ENCODE results near the gene SLC27A2. TPM values are rescaled to one million over a fixed set of nuclear protein-coding genes. Genes with fewer than 3 reads are reported as not detected.

SLC27A2 gene
- total RNA-seq, 1 experiment from 2014 or later: 8.1 TPM

GRCh38 chr15:50141856-50142255 is 40.1 kb upstream of the SLC27A2 start:
- BruUV-seq (replicated peaks): no TSS peak
- Histone ChIP-seq H3K9me2 (replicated peaks; ENCODE audit: low read length) (no peaks in the 10 kb centered on the region), H3K27me3 (ENCODE audit: low read length) (no peaks in the 10 kb centered on the region), H2AFZ (ENCODE audit: low read length) (no peak overlapping the region), H3K36me3 (ENCODE audit: low read depth, low read length) (no peaks in the 10 kb centered on the region), H3K9me3 (ENCODE audit: low read length) (no peaks in the 10 kb centered on the region), H3K79me2 (ENCODE audit: low read length) (no peaks in the 10 kb centered on the region), H3F3A (ENCODE audit: low read length, unreplicated experiment) (no peaks in the 10 kb centered on the region), H3K27ac (ENCODE audit: low read length) (no peak overlapping the region), H4K20me1 (ENCODE audit: low read length) (no peaks in the 10 kb centered on the region), H3K4me1 (ENCODE audit: insufficient read depth, low read length) (peaks cover 25% of the 10 kb centered on the region), H3K4me2 (ENCODE audit: low read length) (no peak overlapping the region), H3K4me3 (ENCODE audit: low read length) (no peak overlapping the region), H3K9ac (ENCODE audit: low read length) (no peak overlapping the region)
- CTCF ChIA-PET: no interaction called here
- POLR2A ChIA-PET (ENCODE audit: unreplicated experiment): no interaction called here
- ATAC-seq: no peak
- DNase-seq: no peak
- TF ChIP-seq EZH2phosphoT487 (IDR thresholded peaks at IDR 0.05; ENCODE audit: borderline replicate concordance, low read length) (no peak), CTCF (conservative IDR thresholded peaks at IDR 0.05; ENCODE audit: low read depth, low read length) (no peak), EZH2 (IDR thresholded peaks at IDR 0.05; ENCODE audit: low read length, unreplicated experiment) (no peak)
- intact Hi-C loops (cut with micrococcal nuclease): loop anchor here (10.0 kb wide), 1 partner anchor 1177 kb away; the partner anchor contains the start of gene SHC4

GRCh38 chr15:50143255-50143860 is 38.6 kb upstream of the SLC27A2 start:
- Histone ChIP-seq H3K9me2 (replicated peaks; ENCODE audit: low read length) (no peaks in the 10 kb centered on the region), H3K36me3 (ENCODE audit: low read depth, low read length) (no peaks in the 10 kb centered on the region), H3K9me3 (ENCODE audit: low read length) (no peaks in the 10 kb centered on the region), H3K4me2 (ENCODE audit: low read length) (no peak overlapping the region), H3K4me3 (ENCODE audit: low read length) (no peak overlapping the region), H2AFZ (ENCODE audit: low read length) (no peak overlapping the region), H3F3A (ENCODE audit: low read length, unreplicated experiment) (no peaks in the 10 kb centered on the region), H3K9ac (ENCODE audit: low read length) (no peak overlapping the region), H3K79me2 (ENCODE audit: low read length) (no peaks in the 10 kb centered on the region), H4K20me1 (ENCODE audit: low read length) (no peaks in the 10 kb centered on the region), H3K27ac (ENCODE audit: low read length) (no peak overlapping the region), H3K27me3 (ENCODE audit: low read length) (no peaks in the 10 kb centered on the region), H3K4me1 (ENCODE audit: insufficient read depth, low read length) (peaks cover 14% of the 10 kb centered on the region; the same call in 1 of the 2 replicates)
- DNase-seq (no peak), ATAC-seq (no peak)
- BruUV-seq (replicated peaks): no TSS peak
- CTCF ChIA-PET: no interaction called here
- TF ChIP-seq EZH2phosphoT487 (IDR thresholded peaks at IDR 0.05; ENCODE audit: borderline replicate concordance, low read length) (no peak), EZH2 (IDR thresholded peaks at IDR 0.05; ENCODE audit: low read length, unreplicated experiment) (no peak), CTCF (conservative IDR thresholded peaks at IDR 0.05; ENCODE audit: low read depth, low read length) (no peak)
- POLR2A ChIA-PET (ENCODE audit: unreplicated experiment): interaction anchor here (0.7 kb wide), 1 partner anchor 828 kb away, joined by 6 read pairs; no protein-coding TSS in a partner anchor
- intact Hi-C loops (cut with micrococcal nuclease): loop anchor here (10.0 kb wide), 1 partner anchor 1179 kb away; the partner anchor contains the start of gene SHC4

All from PC-3 (cell line).